ENCODE results near the gene GJE1. TPM values are rescaled to one million over a fixed set of nuclear protein-coding genes. Genes with fewer than 3 reads are reported as not detected.

The GJE1 gene
- not detected in 2 replicates for total RNA-seq

DNA sequence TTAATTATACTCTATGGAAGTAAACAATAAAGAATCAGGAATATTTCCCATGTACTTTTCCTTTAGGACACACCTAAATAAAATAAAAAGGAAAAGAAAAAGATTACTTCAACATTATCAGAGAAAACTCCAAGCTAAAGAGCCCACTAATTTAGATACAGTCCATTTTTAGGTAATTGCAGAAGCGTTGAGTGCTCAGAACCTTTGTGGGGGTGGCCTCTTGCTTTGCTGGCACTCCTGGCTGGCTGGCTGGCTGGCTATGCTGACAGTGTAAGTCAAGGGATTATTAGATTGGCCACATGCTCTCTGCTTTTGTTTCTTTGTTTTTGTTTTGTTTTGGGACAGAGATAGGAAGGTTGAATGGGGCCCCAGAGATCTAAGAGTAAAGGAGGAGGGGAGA, at the start of gene GJE1:
Gene GJE1, plus strand, starts transcription at position 301 of the 400 bp plus-strand sequence. CDS start 234 bp downstream, outside the sequence.

GRCh38 chr6:142146828-142147662, 14.3 kb downstream of the GJE1 start, which contains the start of the genes NMBR and VTA1:
Gene NMBR, minus strand, starts transcription at chr6:142147122. Its CDS starts 58,464 bp downstream, at chr6:142088658.
Gene VTA1, plus strand, starts transcription at chr6:142147263. Its CDS starts 25 bp downstream, at chr6:142147288.

Other genes with a start within 250 kb of the GJE1 start
- gene NMBR, start 14.2 kb downstream of the GJE1 start, total RNA-seq = 0.15 TPM in 1 of 2 replicates, not detected in the other
- 48.4 and 59.0 TPM in 2 replicates for gene VTA1, start 14.3 kb downstream of the GJE1 start, total RNA-seq
- 6.8 and 7.9 TPM in 2 replicates for gene ADGRG6, start 169.1 kb downstream of the GJE1 start, total RNA-seq